Left lobe of liver (tissue), 2 donors: ENCODE data around the gene PSMD1. TPM values are rescaled to one million over a fixed set of nuclear protein-coding genes. Genes with fewer than 3 reads are reported as not detected.
"Not testable (repeated sequence)": the region's sequence is repeated elsewhere in the genome, so short reads cannot be mapped to it uniquely, and the experiment has no call there.

Source experiments
- ATAC-seq: fragments of 200-7000 bp; cut with Tn5 transposase; one replicate; pipeline ENCODE4 v1.9.1; 2020; ENCODE audit warnings: mild to moderate bottlenecking, moderate library complexity
- DNase-seq: peaks from one replicate; pipeline ENCODE4 v3.0.0-alpha.2; 2020; ENCODE audit warnings: low spot score
- total RNA-seq: library from RNA; stranded (reverse); gene quantifications from one replicate; pipeline ENCODE4 v1.2.1, GENCODE V29; 2021
- donor health status: DM: no; HTN: no; CAD: no; lungs with moderate emphysema.
- donor health status: DM: no; HTN: yes; CAD: no.

Gene PSMD1
- total RNA-seq, 1 donor from 2014 or later = 41.3 TPM

GRCh38 chr2:231181860-231182512, 125.3 kb downstream of the PSMD1 start:
- DNase-seq (peak; percentile 64), ATAC-seq (peak; percentile 73)

GRCh38 chr2:231182513-231182899, 125.8 kb downstream of the PSMD1 start:
- no peak for ATAC-seq

DNA sequence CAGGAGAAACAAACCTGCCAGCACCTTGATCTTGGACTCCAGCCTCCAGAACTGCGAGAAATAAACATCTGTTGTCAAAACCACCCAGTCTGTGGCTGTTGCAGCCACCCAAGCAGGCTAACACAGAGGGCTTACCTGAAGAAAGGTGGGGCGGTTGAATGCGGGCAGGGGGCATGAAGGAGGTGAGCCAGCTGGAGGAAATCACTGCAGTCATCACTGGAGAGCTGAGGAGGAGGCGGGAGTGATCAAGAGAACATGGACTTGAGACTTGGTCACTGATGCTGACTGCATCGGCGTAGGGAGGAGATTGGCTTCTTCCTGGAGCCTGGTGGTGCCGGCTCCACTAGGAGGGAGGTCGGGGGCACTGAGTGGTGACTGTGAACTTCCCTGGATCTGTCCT, 127.2 kb downstream of the PSMD1 start:
- no peak for DNase-seq

More at GRCh38 chr2:231182513-231182899, 125.8 kb downstream of the PSMD1 start:
- no peak for DNase-seq

GRCh38 chr2:231184319-231184718, 127.7 kb downstream of the PSMD1 start:
- no peak for DNase-seq
- ATAC-seq = no peak

More for the DNA sequence above, 127.2 kb downstream of the PSMD1 start:
- ATAC-seq = no peak

GRCh38 chr2:231185050-231185725, 128.5 kb downstream of the PSMD1 start:
- DNase-seq (no peak), ATAC-seq (peak; percentile 7)

- no peak for DNase-seq
- ATAC-seq = no peak
Observed at GRCh38 chr2:231185886-231186285, 129.2 kb downstream of the PSMD1 start.

GRCh38 chr2:231186325-231186724, 129.7 kb downstream of the PSMD1 start:
- DNase-seq = no peak
- no peak for ATAC-seq

- DNase-seq (no peak), ATAC-seq (no peak)
Observed at GRCh38 chr2:231187736-231188505, 131.3 kb downstream of the PSMD1 start.

DNA sequence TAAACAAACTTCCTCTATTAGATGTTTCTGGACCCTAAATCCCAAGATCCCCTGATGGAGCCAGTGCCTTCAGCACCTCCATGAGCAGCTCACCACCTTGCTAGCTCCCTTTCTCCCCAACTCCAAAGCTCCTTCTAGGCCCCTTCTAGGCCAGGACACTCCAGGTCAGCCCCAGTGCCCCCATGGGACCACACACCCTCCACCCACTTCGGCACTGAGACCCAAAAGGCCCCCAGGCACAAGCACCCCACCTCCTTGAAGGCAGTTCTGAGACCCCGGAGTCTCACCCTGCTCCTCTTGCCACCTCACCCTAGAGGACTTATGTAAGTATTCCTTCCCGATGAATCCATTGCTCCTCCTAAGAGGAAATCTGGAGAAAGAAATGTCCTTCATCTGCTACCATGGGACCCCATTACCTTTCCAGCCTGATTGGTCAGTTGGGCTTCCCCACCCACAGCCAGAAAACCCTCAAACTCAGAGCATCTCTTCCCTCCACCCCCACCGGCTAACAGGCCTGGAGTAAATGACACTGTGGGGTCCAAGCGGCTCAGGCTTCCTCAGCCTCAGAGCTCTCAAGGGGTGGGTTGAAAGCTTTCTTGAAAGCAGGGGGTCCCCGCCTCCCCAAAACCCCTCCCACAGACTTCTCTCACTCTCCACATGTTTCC, 132.0 kb downstream of the PSMD1 start:
- no peak for ATAC-seq
- DNase-seq = no peak

DNA sequence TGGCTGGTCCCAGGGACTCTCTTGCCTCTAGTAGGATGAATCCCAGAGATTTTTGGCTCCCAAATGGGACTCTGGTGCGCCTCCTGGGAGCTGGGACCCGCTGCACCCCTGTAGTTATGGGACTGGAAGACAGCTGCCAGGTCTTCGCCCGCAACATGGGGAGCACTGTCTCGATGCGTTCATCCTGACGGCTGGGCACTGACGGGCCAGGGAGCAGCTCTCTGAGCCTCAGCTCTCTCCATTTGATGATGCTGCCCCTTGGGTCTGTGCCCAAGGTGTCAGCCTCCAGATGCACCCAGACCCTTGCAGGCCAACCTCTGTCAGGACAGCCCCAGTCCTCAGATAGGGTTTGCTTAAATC, 132.5 kb downstream of the PSMD1 start:
- DNase-seq (no peak), ATAC-seq (no peak)

DNA sequence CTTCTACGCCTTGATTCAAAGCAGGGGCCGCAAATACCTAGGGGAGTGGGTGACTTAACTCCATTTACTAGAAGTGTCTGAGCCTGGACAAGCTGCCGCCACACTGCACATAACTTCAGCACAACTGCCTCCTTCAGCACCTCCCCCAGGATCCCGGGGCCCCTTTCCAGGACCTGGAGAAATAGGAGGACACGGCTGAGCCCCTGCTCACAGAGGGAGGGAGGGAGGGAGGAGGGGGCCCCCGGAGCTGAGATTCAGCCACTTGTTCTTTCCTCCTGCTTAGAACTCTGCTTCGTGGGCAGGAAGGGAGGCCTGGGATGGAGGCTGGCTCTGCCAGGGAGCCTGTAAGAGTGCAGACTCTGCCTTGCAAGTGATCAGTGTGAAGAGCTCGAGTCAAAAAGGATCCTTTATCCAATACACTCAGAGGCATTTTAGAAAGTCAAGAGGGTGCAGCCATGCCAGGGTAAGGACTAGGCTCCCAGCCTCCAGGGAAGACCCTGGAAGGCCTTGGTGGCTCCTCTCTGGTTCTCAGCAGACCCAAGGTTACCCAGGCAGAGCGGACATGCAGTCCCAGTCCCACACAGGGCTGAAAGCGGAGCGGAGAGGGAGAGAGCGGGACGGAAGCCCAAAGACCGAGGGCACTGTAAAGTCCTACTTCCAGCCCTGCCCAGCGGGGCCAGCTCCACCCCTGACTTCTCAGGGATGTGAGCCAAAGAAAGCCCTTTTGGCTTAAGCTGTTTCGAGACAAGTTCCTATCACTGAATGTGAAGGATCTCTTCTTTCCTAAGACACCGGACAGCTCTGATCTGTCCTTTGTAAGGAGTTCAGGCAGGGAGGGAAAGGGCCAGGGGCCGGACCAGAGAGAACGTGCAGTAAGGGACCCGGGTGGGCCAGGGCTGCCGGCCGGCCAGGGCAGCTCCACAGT, 133.2 kb downstream of the PSMD1 start:
- ATAC-seq (peak; percentile 76), DNase-seq (peak; percentile 55)

DNA sequence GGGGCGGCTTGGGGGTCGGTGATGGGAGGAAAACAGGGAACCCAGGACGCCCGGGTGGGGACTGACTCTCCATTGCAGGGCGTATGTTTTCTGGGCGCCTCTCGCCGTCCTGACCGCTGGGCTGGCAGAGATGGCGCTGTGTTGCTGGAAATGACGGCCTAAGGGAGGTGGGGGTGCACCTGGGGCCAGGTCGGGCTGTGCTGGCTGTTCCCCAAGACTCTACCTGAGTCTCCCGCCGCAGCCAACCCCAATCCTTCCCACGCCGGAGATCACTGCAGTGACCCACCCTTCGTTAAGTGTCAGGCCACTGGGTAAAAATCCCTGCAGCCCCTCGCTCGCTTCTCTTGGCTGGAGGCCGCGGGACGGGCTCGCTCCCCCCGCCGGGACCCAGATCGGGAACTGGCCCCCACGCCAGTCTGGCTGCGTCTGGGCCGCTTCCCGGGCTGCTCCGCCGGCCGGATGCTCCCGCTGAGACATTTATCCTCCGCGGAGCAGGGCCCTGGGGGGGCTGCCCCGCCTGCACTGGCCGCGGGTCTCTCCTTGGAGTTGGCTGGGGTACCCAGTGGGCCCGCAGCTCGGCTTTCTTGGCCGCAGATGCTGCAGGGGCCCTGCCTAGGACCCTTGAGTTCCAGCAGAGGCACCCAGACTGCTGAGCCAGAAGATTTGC, 134.0 kb downstream of the PSMD1 start:
- ATAC-seq = peak; percentile 74
- peak; percentile 60 for DNase-seq

- ATAC-seq (peak; percentile 69), DNase-seq (peak; percentile 58)
Observed at GRCh38 chr2:231191896-231192872, 135.5 kb downstream of the PSMD1 start.

DNA sequence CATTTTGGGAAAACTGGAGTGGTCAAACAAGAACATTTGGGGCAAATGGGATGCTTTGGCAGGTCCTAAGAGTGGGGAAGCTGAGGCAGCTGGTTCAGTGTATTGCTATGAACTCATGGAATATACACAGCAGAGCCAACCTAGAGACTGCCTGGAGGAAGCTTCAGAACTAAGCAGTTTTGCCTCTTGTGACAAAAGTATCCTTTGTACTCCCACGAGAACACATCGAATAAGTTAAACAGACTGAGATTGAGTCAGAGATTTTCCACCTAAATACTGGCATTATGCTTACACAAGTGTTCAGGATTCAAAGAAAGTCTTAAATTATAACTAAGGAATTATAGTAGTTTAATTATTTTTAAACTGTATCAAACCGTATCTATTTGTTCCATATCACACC, 136.5 kb downstream of the PSMD1 start:
- no peak for DNase-seq
- no peak for ATAC-seq

DNA sequence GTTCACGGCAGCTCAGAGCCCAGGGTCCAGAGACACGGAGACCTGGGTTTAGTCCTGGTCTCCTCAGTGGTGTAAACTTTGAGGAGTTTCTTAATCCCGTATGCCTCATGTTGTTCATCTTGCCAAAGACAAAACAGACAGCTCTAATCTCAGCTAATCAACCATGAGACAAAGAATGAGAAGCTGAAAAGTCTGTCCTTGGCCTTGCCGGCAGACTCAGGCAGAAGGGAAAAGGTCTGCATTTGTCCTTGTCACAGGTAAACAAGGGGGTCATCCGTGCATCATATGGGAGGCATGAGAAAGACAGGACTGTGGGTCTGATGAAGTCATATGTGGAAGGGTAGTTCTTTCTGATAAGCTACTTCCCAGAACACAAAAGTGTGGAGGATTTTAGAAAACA, 139.9 kb downstream of the PSMD1 start:
- no peak for DNase-seq
- ATAC-seq = no peak

- DNase-seq, ATAC-seq: not testable (repeated sequence)
Observed at GRCh38 chr2:231197196-231197595, 140.5 kb downstream of the PSMD1 start.

GRCh38 chr2:231197706-231198290, 141.1 kb downstream of the PSMD1 start:
- no peak for DNase-seq
- ATAC-seq = no peak
